Neural progenitor cell (in vitro differentiated cells): ENCODE results near the gene SLC46A3. TPM values are rescaled to one million over a fixed set of nuclear protein-coding genes. Genes with fewer than 3 reads are reported as not detected.

Source experiments
- DNase-seq: peaks from one replicate; pipeline ENCODE4 v3.0.0-alpha.2; 2016; ENCODE audit warnings: low spot score
- H2AFZ ChIP-seq: fragments of 200-600 bp; sonication (generic); replicated peaks from 2 replicates; pipeline ENCODE4 v1.6.1; 2016; ENCODE audit warnings: antibody characterized with exemption
- H3F3A ChIP-seq: fragments of 200-600 bp; sonication (generic); 2 replicates; pipeline ENCODE4 v1.6.1; 2016; ENCODE audit warnings: antibody characterized with exemption, low read depth
- H3K27ac ChIP-seq: fragments of 200-600 bp; sonication (generic); 2 replicates; pipeline ENCODE4 v1.5.1; 2016; ENCODE audit warnings: mild to moderate bottlenecking
- H3K27me3 ChIP-seq: fragments of 200-600 bp; sonication (generic); 2 replicates; pipeline ENCODE4 v1.6.1; 2016; ENCODE audit warnings: mild to moderate bottlenecking, moderate library complexity
- H3K36me3 ChIP-seq: fragments of 200-600 bp; sonication (generic); 2 replicates; pipeline ENCODE4 v1.5.1; 2016
- H3K4me1 ChIP-seq: fragments of 200-600 bp; sonication (generic); 2 replicates; pipeline ENCODE4 v1.6.1; 2016; ENCODE audit warnings: mixed run types
- H3K4me2 ChIP-seq: fragments of 200-600 bp; sonication (generic); 2 replicates; pipeline ENCODE4 v1.6.1; 2016
- H3K4me3 ChIP-seq: fragments of 200-600 bp; sonication (generic); 2 replicates; pipeline ENCODE4 v1.5.1; 2016
- H3K79me2 ChIP-seq: fragments of 200-600 bp; sonication (generic); 2 replicates; pipeline ENCODE4 v1.6.1; 2016; ENCODE audit warnings: low read depth
- H3K9ac ChIP-seq: fragments of 200-600 bp; sonication (generic); 2 replicates; pipeline ENCODE4 v1.6.1; 2016
- H3K9me3 ChIP-seq: fragments of 200-600 bp; sonication (generic); 2 replicates; pipeline ENCODE4 v1.5.1; 2016; ENCODE audit warnings: low read depth
- H4K20me1 ChIP-seq: fragments of 200-600 bp; sonication (generic); 2 replicates; pipeline ENCODE4 v1.6.1; 2016; ENCODE audit warnings: low read depth
- H3K27ac Mint-ChIP-seq: 3 replicates; pipeline ENCODE4 v1.8.0; 2021; ENCODE audit warnings: mixed read lengths
- H3K27me3 Mint-ChIP-seq: 2 replicates; pipeline ENCODE4 v1.8.0; 2022; ENCODE audit warnings: low read depth, mild to moderate bottlenecking, inconsistent platforms, moderate library complexity, mixed read lengths; ENCODE audit not compliant: insufficient read depth
- H3K36me3 Mint-ChIP-seq: 3 replicates; pipeline ENCODE4 v1.8.0; 2021; ENCODE audit warnings: mixed read lengths
- H3K4me1 Mint-ChIP-seq: 3 replicates; pipeline ENCODE4 v1.8.0; 2021; ENCODE audit warnings: mixed read lengths
- H3K4me3 Mint-ChIP-seq: 3 replicates; pipeline ENCODE4 v1.8.0; 2021; ENCODE audit warnings: mild to moderate bottlenecking, moderate library complexity, mixed read lengths
- H3K9me3 Mint-ChIP-seq: 3 replicates; pipeline ENCODE4 v1.8.0; 2020; ENCODE audit warnings: mixed read lengths
- CTCF ChIP-seq: fragments of 200-600 bp; sonication (generic); IDR thresholded peaks from 2 replicates; pipeline ENCODE4 v1.5.1; 2017; ENCODE audit warnings: antibody characterized with exemption, mild to moderate bottlenecking
- EZH2 ChIP-seq: fragments of 200-600 bp; sonication (generic); IDR thresholded peaks from 2 replicates; pipeline ENCODE4 v1.6.1; 2017; ENCODE audit warnings: antibody characterized with exemption, mild to moderate bottlenecking, moderate library complexity
- EZH2phosphoT487 ChIP-seq: fragments of 200-600 bp; sonication (generic); IDR thresholded peaks from 2 replicates; pipeline ENCODE4 v1.6.1; 2017; ENCODE audit warnings: antibody characterized with exemption
- total RNA-seq: library from RNA; depleted of rRNA; stranded (reverse); fragments of >200 nt; gene quantifications from 2 replicates; pipeline ENCODE4 v1.2.3, GENCODE V29; 2015; ENCODE audit warnings: low replicate concordance

Gene SLC46A3
- total RNA-seq, 1 donor from 2014 or later: not detected

GRCh38 chr13:28666897-28667488 is 51.8 kb downstream of the SLC46A3 start:
- Histone ChIP-seq H3K27ac (no peak overlapping the region), H3K4me1 (no peaks in the 10 kb centered on the region), H3K9ac (no peak overlapping the region), H3K79me2 (peaks cover 11% of the 10 kb centered on the region), H4K20me1 (peaks cover 7% of the 10 kb centered on the region), H3K4me3 (no peak overlapping the region), H3F3A (no peaks in the 10 kb centered on the region), H3K36me3 (peaks cover 50% of the 10 kb centered on the region), H3K4me2 (no peak overlapping the region), H3K27me3 (no peaks in the 10 kb centered on the region), H3K9me3 (no peaks in the 10 kb centered on the region), H2AFZ (no peak overlapping the region)
- no peak overlapping the region for H3K27ac Mint-ChIP-seq
- H3K4me1 Mint-ChIP-seq: no peaks in the 10 kb centered on the region
- DNase-seq: no peak
- no peaks in the 10 kb centered on the region for H3K27me3 Mint-ChIP-seq
- H3K9me3 Mint-ChIP-seq: no peaks in the 10 kb centered on the region
- H3K4me3 Mint-ChIP-seq: no peak overlapping the region
- peaks cover 31% of the 10 kb centered on the region for H3K36me3 Mint-ChIP-seq
- TF ChIP-seq EZH2phosphoT487 (no peak), CTCF (no peak), EZH2 (no peak)

GRCh38 chr13:28659621-28659970 is 59.2 kb downstream of the SLC46A3 start:
- Histone ChIP-seq H3K79me2 (peaks cover 83% of the 10 kb centered on the region), H4K20me1 (peaks cover 42% of the 10 kb centered on the region), H3K27ac (no peak overlapping the region), H2AFZ (no peak overlapping the region), H3F3A (peaks cover 4% of the 10 kb centered on the region), H3K9ac (peak overlapping the region; percentile 73), H3K4me1 (peaks cover 14% of the 10 kb centered on the region), H3K27me3 (no peaks in the 10 kb centered on the region), H3K4me2 (peak overlapping the region; percentile 84), H3K9me3 (no peaks in the 10 kb centered on the region), H3K4me3 (peak overlapping the region; percentile 82), H3K36me3 (peaks cover 14% of the 10 kb centered on the region)
- H3K9me3 Mint-ChIP-seq: no peaks in the 10 kb centered on the region
- peaks cover 2% of the 10 kb centered on the region for H3K27me3 Mint-ChIP-seq
- DNase-seq: no peak
- H3K36me3 Mint-ChIP-seq: peaks cover 3% of the 10 kb centered on the region
- peak overlapping the region; percentile 79 for H3K27ac Mint-ChIP-seq
- no peak for TF ChIP-seq CTCF
- TF ChIP-seq EZH2: no peak
- no peak for TF ChIP-seq EZH2phosphoT487
- H3K4me1 Mint-ChIP-seq: peaks cover 28% of the 10 kb centered on the region
- H3K4me3 Mint-ChIP-seq: peak overlapping the region; percentile 98

GRCh38 chr13:28658796-28659620 is 59.8 kb downstream of the SLC46A3 start, which contains the start of gene POMP:
POMP (plus strand) TSS chr13:28659130; CDS start chr13:28659185, 55 bp downstream.
- Histone ChIP-seq H3K4me2 (peak within 1 kb of the TSS; percentile 84), H3K4me3 (peak within 1 kb of the TSS; percentile 82), H3F3A (peaks cover 4% of the 10 kb centered on the region), H3K36me3 (peaks cover 8% of the 10 kb centered on the region), H3K79me2 (peaks cover 83% of the 10 kb centered on the region), H3K4me1 (peaks cover 14% of the 10 kb centered on the region), H2AFZ (peak within 1 kb of the TSS; percentile 75), H3K27me3 (no peaks in the 10 kb centered on the region), H3K27ac (no peak within 1 kb of the TSS), H3K9me3 (no peaks in the 10 kb centered on the region), H4K20me1 (peaks cover 42% of the 10 kb centered on the region), H3K9ac (peak within 1 kb of the TSS; percentile 73)
- H3K4me3 Mint-ChIP-seq: peak within 1 kb of the TSS; percentile 98
- H3K27me3 Mint-ChIP-seq: peaks cover 2% of the 10 kb centered on the region
- peaks cover 2% of the 10 kb centered on the region for H3K36me3 Mint-ChIP-seq
- H3K4me1 Mint-ChIP-seq: peaks cover 28% of the 10 kb centered on the region
- DNase-seq: peak; percentile 89
- TF ChIP-seq EZH2phosphoT487 (no peak), EZH2 (no peak), CTCF (no peak)
- peak within 1 kb of the TSS; percentile 93 for H3K27ac Mint-ChIP-seq
- H3K9me3 Mint-ChIP-seq: no peaks in the 10 kb centered on the region
